A549 (cell line): ENCODE results near the gene KIAA0930. TPM values are rescaled to one million over a fixed set of nuclear protein-coding genes. Genes with fewer than 3 reads are reported as not detected.

Experiments used
- ATAC-seq, 2 experiments: fragments of 200-7000 bp in 1 of 2; fragments of >200 bp in 1 of 2; cut with Nextera tagmentation in 1 of 2; cut with Tn5 transposase in 1 of 2; 3 replicates each; pipeline versions ENCODE4 v1.8.0 to v1.9.1; 2018 to 2020; ENCODE audit warnings: mild to moderate bottlenecking in 1 of 2, moderate library complexity in 1 of 2
- CTCF ChIA-PET: fragments of 300-600 bp; sonication (Branson Sonifier 250); formaldehyde crosslinking; extraction: SDS; loops from one replicate; lab custom pipeline; 2021; ENCODE audit warnings: antibody characterized with exemption, inconsistent platforms; lab: Yijun Ruan, JAX
- POLR2A ChIA-PET: fragments of 350-600 bp; formaldehyde crosslinking; extraction: SDS; loops from one replicate; lab custom pipeline; 2021; ENCODE audit warnings: antibody characterized with exemption, inconsistent platforms; lab: Yijun Ruan, JAX
- DNase-seq, 2 experiments: peaks; one replicate each; pipeline versions ENCODE4 v3.0.0 to v3.0.0-alpha.2; 2011 to 2016; ENCODE audit warnings: low read depth in 1 of 2, low spot score in 1 of 2
- FAIRE-seq: peaks from 2 replicates; lab custom pipeline; 2011; peaks lifted over from hg19 to GRCh38; lab: Jason Lieb, UNC
- H3K27ac ChIP-seq, 2 experiments: fragments of >200 bp; sonication (Bioruptor Twin); formaldehyde crosslinking; 3 replicates each; pipeline ENCODE4 v1.5.1; 2016 to 2017
- H3K4me1 ChIP-seq: fragments of >200 bp; sonication (Bioruptor Twin); formaldehyde crosslinking; 3 replicates; pipeline ENCODE4 v1.6.1; 2016
- H3K4me2 ChIP-seq: fragments of >200 bp; sonication (Bioruptor Twin); formaldehyde crosslinking; 3 replicates; pipeline ENCODE4 v1.6.1; 2016
- H3K4me3 ChIP-seq: fragments of >200 bp; sonication (Bioruptor Twin); formaldehyde crosslinking; 3 replicates; pipeline ENCODE4 v1.5.1; 2016
- H3K9me3 ChIP-seq: fragments of >200 bp; sonication (Bioruptor Twin); formaldehyde crosslinking; 3 replicates; pipeline ENCODE4 v1.6.1; 2016
- BHLHE40 ChIP-seq: IDR thresholded peaks from 2 replicates; pipeline ENCODE4 v1.6.1; 2012; ENCODE audit warnings: low read depth, low read length, inconsistent platforms
- CEBPB ChIP-seq, 2 experiments: fragments of >200 bp in 1 of 2; sonication (Bioruptor Twin) in 1 of 2; formaldehyde crosslinking in 1 of 2; IDR thresholded peaks; 2 replicates each; pipeline ENCODE4 v1.6.1; 2012 to 2016
- EHMT2 ChIP-seq: fragments of 200-600 bp; sonication (generic); IDR thresholded peaks from 2 replicates; pipeline ENCODE4 v1.6.1; 2016; ENCODE audit warnings: antibody characterized with exemption, low read depth, mild to moderate bottlenecking, moderate library complexity
- EP300 ChIP-seq, 2 experiments: fragments of >200 bp; sonication (Bioruptor Twin); formaldehyde crosslinking; IDR thresholded peaks; 2 replicates in 1 of 2; 3 replicates in 1 of 2; pipeline ENCODE4 v1.6.1; 2016 to 2017
- ESRRA ChIP-seq: fragments of 150-350 bp; IDR thresholded peaks from 2 replicates; pipeline ENCODE4 v1.6.1; 2014; ENCODE audit warnings: mild to moderate bottlenecking, low read length, borderline replicate concordance
- FOSL2 ChIP-seq, 2 experiments: fragments of 450-650 bp in 1 of 2; fragments of >200 bp in 1 of 2; sonication (Bioruptor Twin) in 1 of 2; formaldehyde crosslinking; IDR thresholded peaks; 2 replicates each; pipeline versions ENCODE4 v1.5.0 to v1.6.1; 2016 to 2020; ENCODE audit warnings: mild to moderate bottlenecking in 1 of 2, moderate library complexity in 1 of 2
- FOXS1 ChIP-seq: fragments of 250-450 bp; sonication (Bioruptor Pico); IDR thresholded peaks from 2 replicates; pipeline ENCODE4 v1.5.0; 2020; ENCODE audit warnings: mild to moderate bottlenecking, moderate library complexity
- HDAC2 ChIP-seq: fragments of 200-600 bp; sonication (generic); IDR thresholded peaks from 2 replicates; pipeline ENCODE4 v1.6.1; 2016
- HEYL ChIP-seq: fragments of 250-450 bp; sonication (Bioruptor Pico); IDR thresholded peaks from 2 replicates; pipeline ENCODE4 v1.8.0; 2021; ENCODE audit warnings: mild to moderate bottlenecking, moderate library complexity
- HOXA7 ChIP-seq: fragments of 250-450 bp; sonication (Bioruptor Pico); IDR thresholded peaks from 2 replicates; pipeline ENCODE4 v1.5.0; 2020; ENCODE audit warnings: mild to moderate bottlenecking, moderate library complexity
- HOXB13 ChIP-seq: fragments of 250-450 bp; sonication (Bioruptor Pico); IDR thresholded peaks from 2 replicates; pipeline ENCODE4 v1.5.0; 2020; ENCODE audit warnings: low read depth, mild to moderate bottlenecking, moderate library complexity
- JUNB ChIP-seq: fragments of >200 bp; sonication (Bioruptor Twin); formaldehyde crosslinking; IDR thresholded peaks from 2 replicates; pipeline ENCODE4 v1.6.1; 2016
- KDM1A ChIP-seq: fragments of 200-600 bp; sonication (generic); IDR thresholded peaks from 2 replicates; pipeline ENCODE4 v1.6.1; 2016; ENCODE audit warnings: low read depth, mild to moderate bottlenecking
- NPAS2 ChIP-seq: fragments of 250-450 bp; sonication (Bioruptor Pico); IDR thresholded peaks from 2 replicates; pipeline ENCODE4 v1.8.0; 2022; ENCODE audit warnings: mild to moderate bottlenecking, moderate library complexity, borderline replicate concordance
- POLR2A ChIP-seq: IDR thresholded peaks from 2 replicates; pipeline ENCODE4 v1.6.1; 2012; ENCODE audit warnings: mild to moderate bottlenecking, low read length
- SREBF2 ChIP-seq: fragments of 450-650 bp; IDR thresholded peaks from 2 replicates; pipeline ENCODE4 v1.6.1; 2014; ENCODE audit warnings: mild to moderate bottlenecking, moderate library complexity
- TFCP2L1 ChIP-seq: fragments of 250-450 bp; sonication (Bioruptor Pico); IDR thresholded peaks from 2 replicates; pipeline ENCODE4 v1.5.0; 2021; ENCODE audit warnings: mild to moderate bottlenecking
- TP53 ChIP-seq: fragments of 250-450 bp; sonication (Bioruptor Pico); IDR thresholded peaks from 2 replicates; pipeline ENCODE4 v1.5.0; 2021; ENCODE audit warnings: mild to moderate bottlenecking, moderate library complexity
- ZC3H11A ChIP-seq: fragments of 450-650 bp; IDR thresholded peaks from 2 replicates; pipeline ENCODE4 v1.6.1; 2014; ENCODE audit warnings: antibody characterized with exemption, mild to moderate bottlenecking
- WGBS: methylation state at CpG from one replicate; pipeline ENCODE4 v1.1.6; 2017; ENCODE audit errors: missing lambda C conversion rate; 5-methylcytosine and 5-hydroxymethylcytosine counted together
- polyA plus RNA-seq, 4 experiments: library from polyadenylated mRNA; depleted of rRNA in 3 of 4; stranded (reverse); fragments of >200 nt; fragmentation: RNase III in 1 of 4; extraction: RNeasy Plus Mini Kit Qiagen cat#74134 plus additional on column Dnase treatment in 1 of 4; gene quantifications; 2 replicates in 3 of 4; 3 replicates in 1 of 4; pipeline ENCODE4 v1.2.3, GENCODE V29; 2011 to 2017
- TF ChIP-seq, protein P1 (sequence below): fragments of 250-450 bp; sonication (Bioruptor Pico); IDR thresholded peaks from 2 replicates; pipeline ENCODE4 v1.5.0; 2021; ENCODE audit warnings: mild to moderate bottlenecking, moderate library complexity, borderline replicate concordance
- TF ChIP-seq, protein P2 (sequence below): IDR thresholded peaks from 2 replicates; pipeline ENCODE4 v1.6.1; 2012; ENCODE audit warnings: low read depth, borderline replicate concordance
- TF ChIP-seq, protein P3 (sequence below): fragments of 150-350 bp; IDR thresholded peaks from 2 replicates; pipeline ENCODE4 v1.6.1; 2014; ENCODE audit warnings: low read depth, mild to moderate bottlenecking, low read length
- TF ChIP-seq, protein P4 (sequence below): IDR thresholded peaks from 2 replicates; pipeline ENCODE4 v1.6.1; 2012

KIAA0930 gene
- polyA plus RNA-seq, 2 of the 4 experiments (the other 2 are of a cell fraction), result 47.7 to 60.0 TPM

DNA sequence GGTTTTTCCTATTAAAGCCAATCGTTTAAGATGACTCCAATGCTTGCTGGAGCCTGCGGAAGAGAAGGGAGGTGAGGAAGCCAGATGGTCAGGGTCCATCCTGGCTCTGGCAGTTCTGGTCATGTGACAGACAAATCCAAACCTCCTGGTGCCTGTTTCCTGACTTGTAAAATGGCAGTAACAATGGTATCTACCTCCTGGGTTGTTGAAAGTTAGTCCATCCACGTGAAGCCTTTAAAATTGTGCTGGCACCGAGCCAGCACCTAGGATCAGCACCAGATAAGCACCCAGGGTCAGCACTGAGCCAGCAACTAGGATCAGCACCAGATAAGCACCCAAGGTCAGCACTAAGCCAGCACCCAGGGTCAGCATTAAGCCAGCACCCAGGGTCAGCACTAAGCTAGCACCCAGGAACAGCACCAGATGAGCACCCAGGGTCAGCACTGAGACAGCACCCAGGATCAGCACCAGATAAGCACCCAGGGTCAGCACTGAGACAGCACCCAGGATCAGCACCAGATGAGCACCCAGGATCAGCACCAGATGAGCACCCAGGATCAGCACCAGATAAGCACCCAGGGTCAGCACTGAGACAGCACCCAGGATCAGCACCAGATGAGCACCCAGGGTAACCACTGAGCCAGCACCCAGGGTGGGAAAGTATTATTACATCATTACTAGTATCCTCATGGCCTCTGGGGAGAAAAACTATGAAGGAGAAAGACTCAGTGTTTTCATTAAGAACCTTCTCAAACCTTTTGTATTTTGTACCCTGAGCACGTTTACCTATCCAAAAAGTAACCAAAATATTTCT lies 17.2 kb downstream of the KIAA0930 start:
- peaks cover 6% of the 10 kb centered on the region; the same call in 2 of the 3 replicates for H3K4me1 ChIP-seq
- TF ChIP-seq HDAC2 (no peak), HOXA7 (CRISPR knock-in tag) (no peak), HOXB13 (CRISPR knock-in tag) (no peak), HEYL (CRISPR knock-in tag) (no peak), ESRRA (no peak), ZC3H11A (no peak), EHMT2 (no peak)
- TF ChIP-seq, protein P1, sequence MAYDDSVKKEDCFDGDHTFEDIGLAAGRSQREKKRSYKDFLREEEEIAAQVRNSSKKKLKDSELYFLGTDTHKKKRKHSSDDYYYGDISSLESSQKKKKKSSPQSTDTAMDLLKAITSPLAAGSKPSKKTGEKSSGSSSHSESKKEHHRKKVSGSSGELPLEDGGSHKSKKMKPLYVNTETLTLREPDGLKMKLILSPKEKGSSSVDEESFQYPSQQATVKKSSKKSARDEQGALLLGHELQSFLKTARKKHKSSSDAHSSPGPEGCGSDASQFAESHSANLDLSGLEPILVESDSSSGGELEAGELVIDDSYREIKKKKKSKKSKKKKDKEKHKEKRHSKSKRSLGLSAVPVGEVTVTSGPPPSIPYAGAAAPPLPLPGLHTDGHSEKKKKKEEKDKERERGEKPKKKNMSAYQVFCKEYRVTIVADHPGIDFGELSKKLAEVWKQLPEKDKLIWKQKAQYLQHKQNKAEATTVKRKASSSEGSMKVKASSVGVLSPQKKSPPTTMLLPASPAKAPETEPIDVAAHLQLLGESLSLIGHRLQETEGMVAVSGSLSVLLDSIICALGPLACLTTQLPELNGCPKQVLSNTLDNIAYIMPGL, result no peak
- TF ChIP-seq, protein P2, sequence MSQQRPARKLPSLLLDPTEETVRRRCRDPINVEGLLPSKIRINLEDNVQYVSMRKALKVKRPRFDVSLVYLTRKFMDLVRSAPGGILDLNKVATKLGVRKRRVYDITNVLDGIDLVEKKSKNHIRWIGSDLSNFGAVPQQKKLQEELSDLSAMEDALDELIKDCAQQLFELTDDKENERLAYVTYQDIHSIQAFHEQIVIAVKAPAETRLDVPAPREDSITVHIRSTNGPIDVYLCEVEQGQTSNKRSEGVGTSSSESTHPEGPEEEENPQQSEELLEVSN, result no peak
- H3K4me3 ChIP-seq, result no peak overlapping the region
- FAIRE-seq, result no peak
- H3K27ac ChIP-seq, result no peak overlapping the region
- 58% methylated on average over 5 of the region's 5 CpGs for WGBS
- DNase-seq, result no peak
- no peaks in the 10 kb centered on the region for H3K9me3 ChIP-seq
- no peak overlapping the region for H3K4me2 ChIP-seq
- CTCF ChIA-PET, result no interaction called here
- POLR2A ChIA-PET, result no interaction called here
- peak in 1 of 2 experiments; percentile 37; a peak in 1 of 6 replicates for ATAC-seq

DNA sequence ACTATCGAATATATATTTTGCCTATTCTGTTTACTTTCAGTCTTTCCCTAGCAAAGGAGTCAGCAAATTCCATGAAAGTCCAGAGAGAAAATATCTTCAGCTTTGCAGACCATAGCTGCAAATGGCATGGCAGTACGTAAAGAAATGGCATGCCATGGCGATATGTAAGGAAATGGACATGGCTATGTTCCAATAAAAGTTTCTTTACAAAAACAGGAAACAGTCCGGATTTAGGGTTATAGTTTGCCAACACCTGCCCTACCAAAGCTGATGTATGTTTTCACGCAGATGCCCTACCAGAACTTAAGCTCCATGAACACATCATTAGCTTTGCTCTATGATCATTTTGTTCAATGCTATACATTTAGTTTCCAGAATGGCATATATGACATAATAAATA lies 19.5 kb downstream of the KIAA0930 start:
- H3K4me2 ChIP-seq, result no peak overlapping the region
- POLR2A ChIA-PET, result no interaction called here
- no peak for FAIRE-seq

More for the DNA sequence above, 19.5 kb downstream of the KIAA0930 start:
- CTCF ChIA-PET, result interaction anchor here (0.8 to 1.3 kb wide), 2 partner anchors 29 to 80 kb away, joined by 4 to 5 read pairs; no protein-coding TSS in a partner anchor
- ATAC-seq, result no peak
- Histone ChIP-seq H3K4me3 (no peak overlapping the region), H3K4me1 (no peaks in the 10 kb centered on the region; the same call in 2 of the 3 replicates), H3K27ac (no peak overlapping the region), H3K9me3 (no peaks in the 10 kb centered on the region)
- TF ChIP-seq TFCP2L1, result no peak
- TF ChIP-seq POLR2A, result no peak
- no peak for TF ChIP-seq SREBF2
- TF ChIP-seq, protein P2, result no peak
- no peak for TF ChIP-seq CEBPB (IDR thresholded peaks at IDR 0.05)
- TF ChIP-seq KDM1A, result no peak
- TF ChIP-seq JUNB, result no peak
- TF ChIP-seq, protein P3, sequence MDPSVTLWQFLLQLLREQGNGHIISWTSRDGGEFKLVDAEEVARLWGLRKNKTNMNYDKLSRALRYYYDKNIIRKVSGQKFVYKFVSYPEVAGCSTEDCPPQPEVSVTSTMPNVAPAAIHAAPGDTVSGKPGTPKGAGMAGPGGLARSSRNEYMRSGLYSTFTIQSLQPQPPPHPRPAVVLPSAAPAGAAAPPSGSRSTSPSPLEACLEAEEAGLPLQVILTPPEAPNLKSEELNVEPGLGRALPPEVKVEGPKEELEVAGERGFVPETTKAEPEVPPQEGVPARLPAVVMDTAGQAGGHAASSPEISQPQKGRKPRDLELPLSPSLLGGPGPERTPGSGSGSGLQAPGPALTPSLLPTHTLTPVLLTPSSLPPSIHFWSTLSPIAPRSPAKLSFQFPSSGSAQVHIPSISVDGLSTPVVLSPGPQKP, result no peak
- TF ChIP-seq HOXA7 (CRISPR knock-in tag), result no peak
- TF ChIP-seq, protein P4, sequence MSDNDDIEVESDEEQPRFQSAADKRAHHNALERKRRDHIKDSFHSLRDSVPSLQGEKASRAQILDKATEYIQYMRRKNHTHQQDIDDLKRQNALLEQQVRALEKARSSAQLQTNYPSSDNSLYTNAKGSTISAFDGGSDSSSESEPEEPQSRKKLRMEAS, result no peak
- no peak for TF ChIP-seq HDAC2
- TF ChIP-seq BHLHE40, result no peak
- no peak for TF ChIP-seq EP300 (IDR thresholded peaks at IDR 0.05)
- TF ChIP-seq NPAS2, result no peak
- TF ChIP-seq, protein P1, result no peak
- no peak for TF ChIP-seq FOXS1 (CRISPR knock-in tag)
- TF ChIP-seq TP53, result no peak
- TF ChIP-seq FOSL2 (IDR thresholded peaks at IDR 0.05), result no peak
- no peak for TF ChIP-seq FOSL2 (CRISPR knock-in tag; IDR thresholded peaks at IDR 0.05)
- 91% methylated on average over 5 of the region's 5 CpGs for WGBS
- no peak for DNase-seq
